Hepatocyte (in vitro differentiated cells): ENCODE measurements around the gene RASSF9. TPM values are rescaled to one million over a fixed set of nuclear protein-coding genes. Genes with fewer than 3 reads are reported as not detected.
A peak's percentile ranks its signal among the peaks of the same experiment; 100 is the strongest.

ENCODE experiments used
- DNase-seq: peaks from one replicate; pipeline ENCODE4 v3.0.0-alpha.2; 2016; ENCODE audit warnings: low spot score
- H2AFZ ChIP-seq: fragments of 200-600 bp; sonication (generic); 2 replicates; pipeline ENCODE4 v1.6.0; 2016; ENCODE audit warnings: antibody characterized with exemption, mild to moderate bottlenecking
- H3K27ac ChIP-seq: fragments of 200-600 bp; sonication (generic); 2 replicates; pipeline ENCODE4 v1.5.1; 2016; ENCODE audit warnings: mild to moderate bottlenecking
- H3K27me3 ChIP-seq: fragments of 200-600 bp; sonication (generic); 2 replicates; pipeline ENCODE4 v1.6.1; 2016
- H3K36me3 ChIP-seq: fragments of 200-600 bp; sonication (generic); replicated peaks from 2 replicates; pipeline ENCODE4 v1.5.1; 2016; ENCODE audit warnings: low read depth; ENCODE audit not compliant: insufficient read depth
- H3K4me1 ChIP-seq: fragments of 200-600 bp; sonication (generic); 2 replicates; pipeline ENCODE4 v1.5.1; 2016; ENCODE audit warnings: mild to moderate bottlenecking, moderate library complexity; ENCODE audit not compliant: insufficient read depth
- H3K4me2 ChIP-seq: fragments of 200-600 bp; sonication (generic); 2 replicates; pipeline ENCODE4 v1.6.0; 2016
- H3K4me3 ChIP-seq: fragments of 200-600 bp; sonication (generic); 2 replicates; pipeline ENCODE4 v1.5.1; 2016; ENCODE audit warnings: mild to moderate bottlenecking
- H3K79me2 ChIP-seq: fragments of 200-600 bp; sonication (generic); 2 replicates; pipeline ENCODE4 v1.6.0; 2017; ENCODE audit warnings: mild to moderate bottlenecking
- H3K9me2 ChIP-seq: fragments of 200-600 bp; sonication (generic); replicated peaks from 2 replicates; pipeline ENCODE4 v1.6.0; 2017; ENCODE audit warnings: mild to moderate bottlenecking; ENCODE audit not compliant: insufficient read depth
- H3K9me3 ChIP-seq: fragments of 200-600 bp; sonication (generic); 2 replicates; pipeline ENCODE4 v1.5.1; 2016; ENCODE audit warnings: low read depth, mild to moderate bottlenecking
- H4K20me1 ChIP-seq: fragments of 200-600 bp; sonication (generic); 2 replicates; pipeline ENCODE4 v1.6.0; 2016; ENCODE audit warnings: mild to moderate bottlenecking; ENCODE audit not compliant: insufficient read depth, poor library complexity, severe bottlenecking
- CTCF ChIP-seq: fragments of 200-600 bp; sonication (generic); IDR thresholded peaks from 2 replicates; pipeline ENCODE4 v1.5.1; 2016; ENCODE audit warnings: antibody characterized with exemption, mild to moderate bottlenecking; ENCODE audit not compliant: poor library complexity
- EZH2 ChIP-seq: fragments of 200-600 bp; sonication (generic); IDR thresholded peaks from 2 replicates; pipeline ENCODE4 v1.6.1; 2016; ENCODE audit warnings: antibody characterized with exemption, mild to moderate bottlenecking, borderline replicate concordance
- EZH2phosphoT487 ChIP-seq: fragments of 200-600 bp; sonication (generic); IDR thresholded peaks from one replicate; pipeline ENCODE4 v1.6.1; 2018; ENCODE audit warnings: antibody characterized with exemption, mild to moderate bottlenecking, low read depth, moderate library complexity; ENCODE audit not compliant: unreplicated experiment, severe bottlenecking
- WGBS: methylation state at CpG from one replicate; pipeline ENCODE4 v1.1.6; 2016; ENCODE audit warnings: low lambda C conversion rate; ENCODE audit errors: missing lambda C conversion rate; 5-methylcytosine and 5-hydroxymethylcytosine counted together
- polyA plus RNA-seq: library from polyadenylated mRNA; unstranded; fragments of >200 nt; fragmentation: Nextera tagmentation; extraction: Ambion mirVana; gene quantifications from 2 replicates; pipeline ENCODE4 v1.2.1, GENCODE V29; 2016
- total RNA-seq: library from RNA; depleted of rRNA; stranded (reverse); fragments of >200 nt; gene quantifications from 2 replicates; pipeline ENCODE4 v1.2.3, GENCODE V29; 2014

RASSF9 gene
- total and polyA plus RNA-seq, 2 experiments from 2014 or later = 0.31 to 0.60 TPM

DNA sequence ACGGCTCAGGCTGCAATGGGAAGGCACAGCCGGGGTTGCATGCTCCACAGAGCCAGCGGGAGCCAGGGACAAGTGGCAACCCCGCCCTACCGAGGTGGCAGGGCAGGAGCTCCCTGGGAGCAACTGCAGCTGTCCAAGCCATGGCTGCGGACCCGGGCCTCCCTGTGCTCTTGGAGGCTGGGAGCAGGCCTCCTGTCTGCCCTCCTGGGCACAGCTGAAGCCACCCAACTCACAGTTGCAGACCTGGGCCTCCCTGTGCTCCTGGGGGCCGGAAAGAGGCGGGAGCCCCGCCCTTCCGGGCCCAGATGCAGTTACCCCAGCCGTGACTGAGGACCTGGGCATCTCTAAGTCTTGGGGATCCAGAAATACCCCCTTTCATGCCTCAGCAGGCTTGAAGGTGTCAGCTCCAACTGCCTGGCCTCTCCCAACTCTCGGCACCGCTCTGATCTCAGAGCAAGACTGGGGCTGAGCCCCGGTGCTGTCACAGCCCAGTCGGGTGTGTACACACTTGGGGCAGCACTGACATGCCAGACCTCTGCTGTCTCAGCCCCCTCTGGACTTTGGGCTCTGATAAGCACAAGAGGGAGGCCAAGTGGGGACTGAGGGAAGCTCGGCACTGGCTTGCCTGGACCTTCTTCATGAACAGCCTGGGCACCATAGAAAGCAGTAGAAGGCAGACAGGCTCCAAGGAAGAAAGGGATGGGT is 7.5 kb upstream of the RASSF9 start:
- WGBS = 87% methylated on average over 17 of the region's 17 CpGs
- no peak overlapping the region for H2AFZ ChIP-seq
- H3K27me3 ChIP-seq = no peaks in the 10 kb centered on the region
- no peaks in the 10 kb centered on the region for H3K36me3 ChIP-seq
- H3K4me1 ChIP-seq = peaks cover 4% of the 10 kb centered on the region
- H3K4me2 ChIP-seq = no peak overlapping the region
- TF ChIP-seq EZH2phosphoT487 (no peak), CTCF (no peak), EZH2 (no peak)
- peak; percentile 26 for DNase-seq
- no peaks in the 10 kb centered on the region for H3K9me3 ChIP-seq
- no peaks in the 10 kb centered on the region for H3K79me2 ChIP-seq
- no peak overlapping the region for H3K4me3 ChIP-seq
- no peaks in the 10 kb centered on the region for H4K20me1 ChIP-seq
- no peaks in the 10 kb centered on the region for H3K9me2 ChIP-seq
- no peak overlapping the region for H3K27ac ChIP-seq

GRCh38 chr12:85835426-85836196 is 598 bp downstream of the RASSF9 start:
- H3K9me3 ChIP-seq = no peaks in the 10 kb centered on the region
- DNase-seq = no peak
- TF ChIP-seq EZH2phosphoT487 (no peak), CTCF (no peak), EZH2 (no peak)
- H4K20me1 ChIP-seq = no peaks in the 10 kb centered on the region
- H3K36me3 ChIP-seq = no peaks in the 10 kb centered on the region
- H3K9me2 ChIP-seq = no peaks in the 10 kb centered on the region
- H3K4me1 ChIP-seq = peaks cover 6% of the 10 kb centered on the region
- WGBS = 14% methylated on average over 4 of the region's 4 CpGs
- peak overlapping the region; percentile 30 for H3K4me3 ChIP-seq
- peak overlapping the region; percentile 61 for H2AFZ ChIP-seq
- H3K79me2 ChIP-seq = no peaks in the 10 kb centered on the region
- H3K4me2 ChIP-seq = peak overlapping the region; percentile 74
- peak overlapping the region; percentile 67 for H3K27ac ChIP-seq
- H3K27me3 ChIP-seq = no peaks in the 10 kb centered on the region

DNA sequence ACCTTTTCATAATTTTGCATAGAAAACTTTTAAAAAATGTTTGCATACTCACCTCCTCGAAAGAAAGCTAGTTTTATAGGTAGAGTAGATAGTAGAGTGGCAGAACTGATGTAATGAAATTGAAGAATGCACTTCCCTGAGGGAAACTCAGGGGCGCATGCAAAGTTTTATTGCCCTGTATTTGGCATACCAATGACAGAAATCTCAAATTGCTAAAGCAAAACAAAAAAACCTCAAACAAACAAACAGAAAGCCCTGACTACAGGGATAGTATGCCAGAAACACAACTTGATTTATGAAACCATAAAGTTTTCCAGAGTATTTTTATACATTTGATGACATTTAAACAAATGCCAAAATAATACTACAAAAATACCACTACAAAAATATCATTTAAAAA is 1.8 kb downstream of the RASSF9 start:
- Histone ChIP-seq H3K27ac (no peak overlapping the region), H3K27me3 (no peaks in the 10 kb centered on the region), H4K20me1 (no peaks in the 10 kb centered on the region), H3K4me1 (peaks cover 6% of the 10 kb centered on the region), H3K9me3 (no peaks in the 10 kb centered on the region), H3K4me2 (peak overlapping the region; percentile 74), H3K79me2 (no peaks in the 10 kb centered on the region), H2AFZ (no peak overlapping the region), H3K36me3 (no peaks in the 10 kb centered on the region), H3K9me2 (no peaks in the 10 kb centered on the region), H3K4me3 (no peak overlapping the region)
- no peak for TF ChIP-seq CTCF
- no peak for TF ChIP-seq EZH2
- TF ChIP-seq EZH2phosphoT487 = no peak
- 30% methylated on average over 2 of the region's 2 CpGs for WGBS
- DNase-seq = no peak
